ENCODE data around the gene CFAP74.

GRCh38 chr1:1907098-1907736 is 96.4 kb downstream of the CFAP74 start:
- TF ChIP-seq EZH2 (IDR thresholded peaks at IDR 0.05; ENCODE audit: borderline replicate concordance, low read depth, low read length, severe bottlenecking), result no peak
- TF ChIP-seq, protein P1, sequence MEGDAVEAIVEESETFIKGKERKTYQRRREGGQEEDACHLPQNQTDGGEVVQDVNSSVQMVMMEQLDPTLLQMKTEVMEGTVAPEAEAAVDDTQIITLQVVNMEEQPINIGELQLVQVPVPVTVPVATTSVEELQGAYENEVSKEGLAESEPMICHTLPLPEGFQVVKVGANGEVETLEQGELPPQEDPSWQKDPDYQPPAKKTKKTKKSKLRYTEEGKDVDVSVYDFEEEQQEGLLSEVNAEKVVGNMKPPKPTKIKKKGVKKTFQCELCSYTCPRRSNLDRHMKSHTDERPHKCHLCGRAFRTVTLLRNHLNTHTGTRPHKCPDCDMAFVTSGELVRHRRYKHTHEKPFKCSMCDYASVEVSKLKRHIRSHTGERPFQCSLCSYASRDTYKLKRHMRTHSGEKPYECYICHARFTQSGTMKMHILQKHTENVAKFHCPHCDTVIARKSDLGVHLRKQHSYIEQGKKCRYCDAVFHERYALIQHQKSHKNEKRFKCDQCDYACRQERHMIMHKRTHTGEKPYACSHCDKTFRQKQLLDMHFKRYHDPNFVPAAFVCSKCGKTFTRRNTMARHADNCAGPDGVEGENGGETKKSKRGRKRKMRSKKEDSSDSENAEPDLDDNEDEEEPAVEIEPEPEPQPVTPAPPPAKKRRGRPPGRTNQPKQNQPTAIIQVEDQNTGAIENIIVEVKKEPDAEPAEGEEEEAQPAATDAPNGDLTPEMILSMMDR (IDR thresholded peaks at IDR 0.05; ENCODE audit: borderline replicate concordance, extremely low read depth, low read length, poor library complexity, severe bottlenecking), result no peak

All from DND-41 (cell line).